HCT116 (cell line): ENCODE measurements around the gene HEXIM1. TPM values are rescaled to one million over a fixed set of nuclear protein-coding genes. Genes with fewer than 3 reads are reported as not detected.
A peak's percentile ranks its signal among the peaks of the same experiment; 100 is the strongest.

ENCODE experiments used
- ATAC-seq: fragments of 200-7000 bp; cut with Tn5 transposase; 2 replicates; pipeline ENCODE4 v1.9.1; 2020; ENCODE audit warnings: mild to moderate bottlenecking, moderate library complexity
- BruUV-seq: library from RNA; stranded (reverse); fragments of 400-500 nt; replicated peaks from 2 replicates; lab custom pipeline; 2021; lab: Mats Ljungman, UMichigan
- CTCF ChIA-PET: fragments of 300-600 bp; sonication (Branson Sonifier 250); formaldehyde crosslinking; loops from one replicate; lab custom pipeline; 2021; ENCODE audit warnings: antibody characterized with exemption; lab: Charles Lee
- POLR2A ChIA-PET: fragments of 300-600, 350-600 bp; sonication (Branson Sonifier 250); formaldehyde crosslinking; loops from one replicate; lab custom pipeline; 2021; ENCODE audit warnings: antibody characterized with exemption; lab: Charles Lee
- RAD21 ChIA-PET, 2 experiments: fragments of 300-600 bp; sonication (Branson Sonifier 250); formaldehyde crosslinking; loops; one replicate each; lab custom pipeline; 2023; ENCODE audit warnings: low total read pairs in 2 of 2; ENCODE audit not compliant: uncharacterized antibody in 2 of 2, unreplicated experiment in 2 of 2, low non-redundant PET in 1 of 2; lab: Charles Lee
- DNase-seq: peaks from one replicate; pipeline ENCODE4 v3.0.0-alpha.2; 2010; ENCODE audit warnings: low read depth, low spot score
- H2AFZ ChIP-seq: fragments of 200-600 bp; shearing (Covaris generic), sonication (generic); 2 replicates; pipeline ENCODE4 v1.6.1; 2017; ENCODE audit warnings: low read depth, mixed run types, mixed read lengths, antibody characterized with exemption, low read length; ENCODE audit not compliant: poor library complexity, severe bottlenecking
- H3K27ac ChIP-seq: 2 replicates; pipeline ENCODE4 v1.5.1; 2012; ENCODE audit warnings: low read depth, low read length
- H3K27me3 ChIP-seq: fragments of 200-600 bp; sonication (generic); 2 replicates; pipeline ENCODE4 v1.6.1; 2016; ENCODE audit warnings: mixed run types, low read length, mixed read lengths; ENCODE audit not compliant: insufficient read depth
- H3K36me3 ChIP-seq, 2 experiments: fragments of 200-500 bp in 1 of 2; fragments of 200-600 bp in 1 of 2; sonication (Bioruptor generic) in 1 of 2; sonication (generic) in 1 of 2; 2 replicates each; pipeline versions ENCODE4 v1.5.1 to v1.6.1; 2014 to 2016; ENCODE audit warnings: low read length in 2 of 2, inconsistent platforms in 1 of 2, mixed read lengths in 1 of 2, mixed run types in 1 of 2; ENCODE audit not compliant: insufficient read depth in 2 of 2, control insufficient read depth in 1 of 2
- H3K4me1 ChIP-seq, 2 experiments: fragments of 200-600 bp in 1 of 2; sonication (generic) in 1 of 2; 2 replicates each; pipeline versions ENCODE4 v1.5.1 to v1.6.1; 2012 to 2017; ENCODE audit warnings: low read length in 2 of 2, inconsistent platforms in 1 of 2, mild to moderate bottlenecking in 1 of 2, mixed read lengths in 1 of 2, mixed run types in 1 of 2, moderate library complexity in 1 of 2; ENCODE audit not compliant: insufficient read depth in 2 of 2, control insufficient read depth in 1 of 2
- H3K4me2 ChIP-seq: fragments of 200-600 bp; sonication (generic); 2 replicates; pipeline ENCODE4 v1.6.1; 2017; ENCODE audit warnings: mixed run types, low read length, mixed read lengths
- H3K4me3 ChIP-seq, 2 experiments: fragments of 200-600 bp in 1 of 2; sonication (generic) in 1 of 2; replicated peaks in 1 of 2; 2 replicates each; pipeline ENCODE4 v1.5.1; 2011 to 2016; ENCODE audit warnings: low read length in 2 of 2, control low read depth in 1 of 2, low read depth in 1 of 2, mild to moderate bottlenecking in 1 of 2, mixed read lengths in 1 of 2, mixed run types in 1 of 2
- H3K79me2 ChIP-seq: fragments of 200-600 bp; sonication (generic); 2 replicates; pipeline ENCODE4 v1.6.1; 2017; ENCODE audit warnings: mild to moderate bottlenecking, mixed run types, low read length, moderate library complexity, mixed read lengths; ENCODE audit not compliant: insufficient read depth
- H3K9ac ChIP-seq: fragments of 200-600 bp; sonication (generic); 2 replicates; pipeline ENCODE4 v1.6.1; 2016; ENCODE audit warnings: low read length, mixed read lengths
- H3K9me2 ChIP-seq: fragments of 200-600 bp; sonication (generic), shearing (Covaris generic); 2 replicates; pipeline ENCODE4 v1.6.1; 2017; ENCODE audit warnings: mixed run types, mild to moderate bottlenecking, moderate library complexity; ENCODE audit not compliant: insufficient read depth
- H3K9me3 ChIP-seq, 2 experiments: fragments of 200-500 bp in 1 of 2; fragments of 200-600 bp in 1 of 2; sonication (Bioruptor generic) in 1 of 2; sonication (generic) in 1 of 2; 2 replicates each; pipeline ENCODE4 v1.6.1; 2014 to 2017; ENCODE audit warnings: low read length in 2 of 2, mixed read lengths in 2 of 2, inconsistent platforms in 1 of 2, low read depth in 1 of 2, mild to moderate bottlenecking in 1 of 2, mixed run types in 1 of 2, moderate library complexity in 1 of 2; ENCODE audit not compliant: control insufficient read depth in 1 of 2, insufficient read depth in 1 of 2
- H4K20me1 ChIP-seq: fragments of 200-600 bp; sonication (generic), shearing (Covaris generic); 2 replicates; pipeline ENCODE4 v1.6.1; 2017; ENCODE audit warnings: mixed run types, mild to moderate bottlenecking, moderate library complexity; ENCODE audit not compliant: insufficient read depth
- EZH2 ChIP-seq: fragments of 200-600 bp; sonication (generic); IDR thresholded peaks from 2 replicates; pipeline ENCODE4 v1.6.1; 2017; ENCODE audit warnings: antibody characterized with exemption, mixed run types
- RAD21 ChIP-seq: IDR thresholded peaks from 2 replicates; pipeline ENCODE4 v1.6.1; 2012; ENCODE audit warnings: low read depth, mild to moderate bottlenecking
- ZFX ChIP-seq: fragments of 450-650 bp; IDR thresholded peaks from 2 replicates; pipeline ENCODE4 v1.6.1; 2017
- intact Hi-C: fragments of 100-400 bp; cut with micrococcal nuclease; formaldehyde crosslinking; loops from 2 replicates; pipeline ENCODE4 v1.10.0; 2022
- total RNA-seq: library from RNA; stranded (reverse); gene quantifications from one replicate; pipeline ENCODE4 v1.2.1, GENCODE V29; 2021; ENCODE audit not compliant: unreplicated experiment
- TF ChIP-seq, protein P1 (sequence below), 3 experiments: fragments of 200-600 bp in 1 of 3; sonication (generic) in 1 of 3; IDR thresholded peaks in 2 of 3; conservative IDR thresholded peaks in 1 of 3; 2 replicates each; pipeline ENCODE4 v1.5.1; 2012 to 2017; ENCODE audit warnings: low read depth in 2 of 3, low read length in 2 of 3, antibody characterized with exemption in 1 of 3, borderline replicate concordance in 1 of 3, control low read depth in 1 of 3, mild to moderate bottlenecking in 1 of 3, mixed read lengths in 1 of 3, mixed run types in 1 of 3, moderate library complexity in 1 of 3; ENCODE audit not compliant: insufficient read depth in 1 of 3

The HEXIM1 gene
- total RNA-seq, 1 experiment from 2014 or later: 58.0 TPM

DNA sequence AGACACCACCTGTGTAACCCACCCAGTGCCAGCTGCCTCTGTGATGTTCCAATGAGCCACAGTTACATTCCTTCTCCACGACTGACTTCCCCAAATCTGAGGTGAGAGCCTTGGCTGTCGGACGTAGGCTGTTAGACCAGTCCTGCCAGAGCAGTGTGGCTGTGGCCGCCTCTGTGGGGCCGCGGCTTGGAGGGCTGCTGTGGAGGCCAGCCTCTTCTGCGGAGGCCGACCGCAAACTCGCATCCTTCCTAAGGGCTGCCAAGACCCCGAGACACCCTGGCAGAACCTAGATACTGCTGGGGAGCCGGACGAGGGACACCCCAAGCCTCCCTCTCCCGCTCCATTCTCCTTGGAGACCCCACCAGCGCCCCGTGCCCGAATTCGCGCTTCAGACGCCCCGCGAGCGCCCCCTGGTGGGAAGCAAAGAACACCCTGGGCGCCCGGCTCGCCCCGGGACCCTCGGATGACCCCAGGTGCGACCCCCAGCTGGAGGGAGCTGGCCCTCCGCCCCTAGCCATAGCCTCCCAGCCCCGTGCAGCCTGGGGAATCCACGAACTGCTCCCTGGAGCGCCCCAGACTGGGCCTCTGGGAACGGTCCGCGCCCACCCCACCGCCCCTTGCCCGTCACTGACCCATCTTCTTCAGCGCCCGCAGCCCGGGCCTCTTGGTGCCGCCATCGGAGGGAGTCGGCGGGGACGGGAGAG is 16.5 kb upstream of the HEXIM1 start:
- DNase-seq (no peak), ATAC-seq (no peak)
- no peaks in the 10 kb centered on the region for H3K9me2 ChIP-seq
- H3K4me3 ChIP-seq: peak overlapping the region; percentile 84 to 86
- no peaks in the 10 kb centered on the region for H3K27me3 ChIP-seq
- H3K27ac ChIP-seq: peak overlapping the region; percentile 89
- peaks cover 52 to 72% of the 10 kb centered on the region in 2 experiments for H3K4me1 ChIP-seq
- BruUV-seq: no TSS peak
- RAD21 ChIA-PET: no interaction called here
- POLR2A ChIA-PET: no interaction called here
- peak overlapping the region; percentile 82 for H3K9ac ChIP-seq
- no peaks in the 10 kb centered on the region for H3K36me3 ChIP-seq
- CTCF ChIA-PET: interaction anchor here (1.5 kb wide), 1 partner anchor 23 kb away, joined by 4 read pairs; no protein-coding TSS in a partner anchor
- H3K79me2 ChIP-seq: peaks cover 47% of the 10 kb centered on the region
- H4K20me1 ChIP-seq: no peaks in the 10 kb centered on the region
- H2AFZ ChIP-seq: no peak overlapping the region
- intact Hi-C loops: loop anchor here (5.0 to 10.0 kb wide), 3 partner anchors 69 to 357 kb away; partner anchors contain the start of gene NMT1
- no peaks in the 10 kb centered on the region for H3K9me3 ChIP-seq
- TF ChIP-seq EZH2: no peak
- peak; percentile 84 for TF ChIP-seq RAD21
- TF ChIP-seq, protein P1, sequence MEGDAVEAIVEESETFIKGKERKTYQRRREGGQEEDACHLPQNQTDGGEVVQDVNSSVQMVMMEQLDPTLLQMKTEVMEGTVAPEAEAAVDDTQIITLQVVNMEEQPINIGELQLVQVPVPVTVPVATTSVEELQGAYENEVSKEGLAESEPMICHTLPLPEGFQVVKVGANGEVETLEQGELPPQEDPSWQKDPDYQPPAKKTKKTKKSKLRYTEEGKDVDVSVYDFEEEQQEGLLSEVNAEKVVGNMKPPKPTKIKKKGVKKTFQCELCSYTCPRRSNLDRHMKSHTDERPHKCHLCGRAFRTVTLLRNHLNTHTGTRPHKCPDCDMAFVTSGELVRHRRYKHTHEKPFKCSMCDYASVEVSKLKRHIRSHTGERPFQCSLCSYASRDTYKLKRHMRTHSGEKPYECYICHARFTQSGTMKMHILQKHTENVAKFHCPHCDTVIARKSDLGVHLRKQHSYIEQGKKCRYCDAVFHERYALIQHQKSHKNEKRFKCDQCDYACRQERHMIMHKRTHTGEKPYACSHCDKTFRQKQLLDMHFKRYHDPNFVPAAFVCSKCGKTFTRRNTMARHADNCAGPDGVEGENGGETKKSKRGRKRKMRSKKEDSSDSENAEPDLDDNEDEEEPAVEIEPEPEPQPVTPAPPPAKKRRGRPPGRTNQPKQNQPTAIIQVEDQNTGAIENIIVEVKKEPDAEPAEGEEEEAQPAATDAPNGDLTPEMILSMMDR (IDR thresholded peaks at IDR 0.05 in 2 of 3, conservative IDR thresholded peaks at IDR 0.05 in 1 of 3; ENCODE audit: borderline replicate concordance in 1 of 3, insufficient read depth in 1 of 3, low read depth in 2 of 3, low read length in 2 of 3): peak; percentile 82 to 94 (median 85); a peak in 5 of 6 replicates
- H3K4me2 ChIP-seq: peak overlapping the region; percentile 100

DNA sequence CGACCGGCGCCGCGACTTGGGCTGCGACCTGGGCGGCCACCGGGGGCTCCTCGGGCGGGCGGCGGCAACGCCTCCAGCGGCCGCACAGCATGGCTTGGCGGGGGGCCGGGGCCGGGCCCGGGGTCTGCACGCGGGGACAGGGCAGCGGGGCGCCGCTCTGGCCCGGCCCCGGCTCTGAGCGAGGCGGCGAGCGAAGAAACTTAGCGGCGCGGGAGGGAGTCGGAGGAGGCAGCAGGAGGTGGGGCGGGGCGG is 16.0 kb upstream of the HEXIM1 start, which contains the start of gene PLCD3:
TSS of gene PLCD3 (minus strand) at position 196 of the 252 bp plus-strand sequence. CDS start at position 91, 105 bp downstream.
- Histone ChIP-seq H3K4me2 (peak within 1 kb of the TSS; percentile 100), H3K9me3 (no peaks in the 10 kb centered on the region), H3K36me3 (no peaks in the 10 kb centered on the region), H3K27me3 (no peaks in the 10 kb centered on the region), H3K4me1 (peaks cover 47 to 68% of the 10 kb centered on the region in 2 experiments), H3K27ac (peak within 1 kb of the TSS; percentile 95), H3K4me3 (peak within 1 kb of the TSS; percentile 84 to 86), H3K9me2 (no peaks in the 10 kb centered on the region), H3K9ac (peak within 1 kb of the TSS; percentile 82), H4K20me1 (no peaks in the 10 kb centered on the region)
- ChIA-PET CTCF (interaction anchor here (0.9 to 1.5 kb wide), 2 partner anchors 23 to 212 kb away, joined by 3 to 4 read pairs; no protein-coding TSS in a partner anchor), RAD21 (no interaction called here), POLR2A (interaction anchor here (1.1 kb wide), 1 partner anchor 17 kb away, joined by 5 read pairs; the partner anchor contains the start of gene HEXIM1)
- no TSS peak for BruUV-seq
- no peak for DNase-seq
- no peak for ATAC-seq
- intact Hi-C loops: loop anchor here (5.0 to 10.0 kb wide), 3 partner anchors 70 to 357 kb away; partner anchors contain the start of gene NMT1
- TF ChIP-seq RAD21 (no peak), ZFX (0 out of 2 replicates have a peak, but pooled peaks have one; percentile 0)
- TF ChIP-seq, all 23 proteins: peak for 1
- peak within 1 kb of the TSS; percentile 84 for H2AFZ ChIP-seq
- peaks cover 42% of the 10 kb centered on the region for H3K79me2 ChIP-seq
